ENCODE measurements around the gene MORN4.
A peak's percentile ranks its signal among the peaks of the same experiment; 100 is the strongest.

The MORN4 gene

GRCh38 chr10:97573021-97573420 is 60.3 kb downstream of the MORN4 start:
- DNase-seq (ENCODE audit: low spot score) = no peak

GRCh38 chr10:97572214-97572989 is 60.9 kb downstream of the MORN4 start, which contains the start of gene ANKRD2:
Gene ANKRD2 (plus strand): TSS chr10:97572779. CDS start chr10:97572789, 10 bp downstream.
- DNase-seq (ENCODE audit: low spot score) = peak; percentile 60

GRCh38 chr10:97571622-97572021 is 61.7 kb downstream of the MORN4 start:
- DNase-seq (ENCODE audit: low spot score) = no peak

- no peak for DNase-seq (ENCODE audit: low spot score)
These were observed 62.4 kb downstream of the MORN4 start for GRCh38 chr10:97570789-97571471.

GRCh38 chr10:97570146-97570788 is 63.0 kb downstream of the MORN4 start:
- no peak for DNase-seq (ENCODE audit: low spot score)

- DNase-seq (ENCODE audit: low spot score) = no peak
These were observed 65.4 kb downstream of the MORN4 start for GRCh38 chr10:97567891-97568290.

GRCh38 chr10:97566336-97566996 is 66.8 kb downstream of the MORN4 start:
- DNase-seq (ENCODE audit: low spot score) = no peak

- no peak for DNase-seq (ENCODE audit: low spot score)
These were observed 68.5 kb downstream of the MORN4 start for GRCh38 chr10:97564776-97565175.
